Transverse colon (tissue), 4 donors: Measurements from ENCODE around the gene GNA14. TPM values are rescaled to one million over a fixed set of nuclear protein-coding genes. Genes with fewer than 3 reads are reported as not detected.

ENCODE experiments used
- DNase-seq: peaks from one replicate; pipeline ENCODE4 v3.0.0-alpha.2; 2019
- H3K27ac ChIP-seq, 4 donors: fragments of 200-600 bp; sonication (generic); 2 replicates each; pipeline ENCODE4 v1.5.1; 2016 to 2018; ENCODE audit warnings: inconsistent platforms in 4 of 4
- H3K27me3 ChIP-seq: fragments of 200-600 bp; sonication (generic); 2 replicates; pipeline ENCODE4 v1.5.1; 2017; ENCODE audit warnings: inconsistent platforms
- H3K36me3 ChIP-seq, 4 donors: fragments of 200-600 bp; sonication (generic); 2 replicates each; pipeline ENCODE4 v1.5.1; 2017 to 2019; ENCODE audit warnings: inconsistent platforms in 4 of 4
- H3K4me1 ChIP-seq, 4 donors: fragments of 200-600 bp; sonication (generic); 2 replicates each; pipeline ENCODE4 v1.5.1; 2017 to 2020; ENCODE audit warnings: inconsistent platforms in 4 of 4
- H3K4me3 ChIP-seq, 4 donors: fragments of 200-600 bp; sonication (generic); 1 replicate in 1 of 4; 2 replicates in 3 of 4; pipeline versions ENCODE4 v1.5.1 to v1.6.1; 2017 to 2019; ENCODE audit warnings: inconsistent platforms in 4 of 4
- H3K9me3 ChIP-seq, 2 donors: fragments of 200-600 bp; sonication (generic); 2 replicates each; pipeline ENCODE4 v1.5.1; 2017 to 2019; ENCODE audit warnings: inconsistent platforms in 2 of 2
- CTCF ChIP-seq, 5 experiments: fragments of 200-600 bp in 3 of 5; fragments of 450-650 bp in 2 of 5; sonication (generic) in 3 of 5; IDR thresholded peaks; 1 replicate in 2 of 5; 2 replicates in 3 of 5; pipeline ENCODE4 v1.5.1; 2016 to 2017; ENCODE audit warnings: antibody characterized with exemption in 5 of 5, inconsistent platforms in 3 of 5, mild to moderate bottlenecking in 2 of 5, moderate library complexity in 1 of 5
- EP300 ChIP-seq: sonication (generic); formaldehyde crosslinking; IDR thresholded peaks from one replicate; pipeline ENCODE4 v1.6.1; 2017; ENCODE audit warnings: antibody characterized with exemption, low read depth
- POLR2A ChIP-seq: fragments of 450-650 bp; IDR thresholded peaks from one replicate; pipeline ENCODE4 v1.6.1; 2016; ENCODE audit warnings: antibody characterized with exemption, mild to moderate bottlenecking, moderate library complexity
- POLR2AphosphoS5 ChIP-seq, 3 donors: sonication (generic); formaldehyde crosslinking; IDR thresholded peaks; one replicate each; pipeline ENCODE4 v1.6.1; 2016; ENCODE audit warnings: antibody characterized with exemption in 3 of 3
- WGBS, 2 donors: methylation state at CpG; one replicate each; pipeline ENCODE4 v1.1.5; 2018; ENCODE audit warnings: low coverage in 1 of 2; 5-methylcytosine and 5-hydroxymethylcytosine counted together
- in situ Hi-C, 4 donors: fragments of 200-750 bp; cut with MboI; loops; one replicate each; pipeline versions ENCODE4 v1.15.0 to v1.15.1; 2017; ENCODE audit warnings: low sequenced_read_pairs in 3 of 4, low pct_ligation_motif_present in 1 of 4, low pct_unique_long_range_greater_than_20kb in 1 of 4
- intact Hi-C: fragments of 100-400 bp; cut with DNase I; formaldehyde crosslinking; loops from one replicate; pipeline ENCODE4 v1.15.1; 2023; ENCODE audit warnings: low total_unique reads
- total RNA-seq, 4 donors: library from RNA; depleted of rRNA; stranded (reverse); fragments of >200 nt; gene quantifications; one replicate each; pipeline ENCODE4 v1.1.0, GENCODE V29; 2016

The GNA14 gene
- total RNA-seq, 4 donors from 2014 or later: 9.4 to 64.9 (median 16.9) TPM

- Histone ChIP-seq H3K27ac (no peak overlapping the region), H3K27me3 (no peaks in the 10 kb centered on the region), H3K9me3 (no peaks in the 10 kb centered on the region), H3K4me1 (no peaks in the 10 kb centered on the region), H3K4me3 (no peak overlapping the region), H3K36me3 (no peaks in the 10 kb centered on the region)
- WGBS, 2 donors: 49 to 83% methylated on average over 3 of the region's 3 CpGs
- TF ChIP-seq POLR2A (no peak), CTCF (IDR thresholded peaks at IDR 0.05) (no peak), POLR2AphosphoS5 (IDR thresholded peaks at IDR 0.05) (no peak), EP300 (no peak)
- no peak for DNase-seq
- intact Hi-C loops (no loop called here), in situ Hi-C loops (loop anchor here in 3 of 4 donors (25.0 kb wide), 2 partner anchors 311 to 611 kb away; partner anchors contain the start of gene GNAQ (in 1 of the 3))
Measured at GRCh38 chr9:77426712-77427111, 221.4 kb downstream of the GNA14 start.

- no peaks in the 10 kb centered on the region for H3K9me3 ChIP-seq
- H3K4me3 ChIP-seq: no peak overlapping the region
- H3K27me3 ChIP-seq: no peaks in the 10 kb centered on the region
- H3K27ac ChIP-seq: no peak overlapping the region
- 86 to 100% methylated on average over 2 of the region's 2 CpGs for WGBS, 2 donors
- H3K36me3 ChIP-seq: no peaks in the 10 kb centered on the region
- TF ChIP-seq POLR2A (no peak), EP300 (no peak), CTCF (IDR thresholded peaks at IDR 0.05) (no peak), POLR2AphosphoS5 (IDR thresholded peaks at IDR 0.05) (no peak)
- H3K4me1 ChIP-seq: no peaks in the 10 kb centered on the region
- no peak for DNase-seq
- intact Hi-C loops: no loop called here
- in situ Hi-C loops: loop anchor here in 3 of 4 donors (25.0 kb wide), 2 partner anchors 312 to 612 kb away; partner anchors contain the start of gene GNAQ (in 1 of the 3)
Measured at GRCh38 chr9:77424993-77425392, 223.1 kb downstream of the GNA14 start.

- WGBS, 2 donors: 88 to 93% methylated on average over 3 of the region's 3 CpGs
- in situ Hi-C loops: no loop called here
Measured at GRCh38 chr9:77423841-77424240, 224.3 kb downstream of the GNA14 start.

GRCh38 chr9:77422969-77423368, 225.2 kb downstream of the GNA14 start:
- Histone ChIP-seq H3K27ac (no peak overlapping the region), H3K36me3 (no peaks in the 10 kb centered on the region), H3K4me1 (no peaks in the 10 kb centered on the region), H3K9me3 (no peaks in the 10 kb centered on the region), H3K4me3 (no peak overlapping the region), H3K27me3 (no peaks in the 10 kb centered on the region)
- TF ChIP-seq POLR2A (no peak), CTCF (IDR thresholded peaks at IDR 0.05) (no peak), POLR2AphosphoS5 (IDR thresholded peaks at IDR 0.05) (no peak), EP300 (no peak)
- WGBS, 2 donors: 94% methylated on average over 2 to 3 of the region's 3 CpGs
- DNase-seq: no peak
- intact Hi-C loops: no loop called here
- in situ Hi-C loops: no loop called here

More at GRCh38 chr9:77423841-77424240, 224.3 kb downstream of the GNA14 start:
- H3K27me3 ChIP-seq: no peaks in the 10 kb centered on the region
- H3K27ac ChIP-seq: no peak overlapping the region
- no peak for DNase-seq
- no peaks in the 10 kb centered on the region for H3K9me3 ChIP-seq
- H3K4me1 ChIP-seq: no peaks in the 10 kb centered on the region
- no peak overlapping the region for H3K4me3 ChIP-seq
- no peaks in the 10 kb centered on the region for H3K36me3 ChIP-seq
- no peak for TF ChIP-seq POLR2A
- TF ChIP-seq EP300: no peak
- TF ChIP-seq CTCF (IDR thresholded peaks at IDR 0.05): no peak
- TF ChIP-seq POLR2AphosphoS5 (IDR thresholded peaks at IDR 0.05): no peak
- intact Hi-C loops: no loop called here
